Measurements from ENCODE around the gene PBX1.

DNA sequence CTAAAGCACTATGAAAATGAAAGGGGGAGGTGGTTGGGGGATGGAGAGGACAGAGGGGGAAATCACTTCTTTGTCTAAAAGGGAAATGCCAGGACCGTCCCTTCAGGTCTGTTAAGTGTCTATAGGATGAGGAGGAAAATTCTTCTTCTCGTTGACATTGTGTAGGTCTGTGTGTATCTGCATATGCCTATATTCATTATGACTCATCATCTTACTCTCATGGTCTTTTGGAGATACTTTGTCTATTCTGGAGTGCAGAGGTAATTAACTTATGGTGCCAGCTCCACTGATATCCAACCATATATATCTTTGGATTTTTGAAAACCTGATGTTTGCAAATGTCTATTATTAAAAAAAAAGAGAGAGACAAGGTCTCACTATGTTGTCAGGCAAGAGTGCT is 143.7 kb downstream of the PBX1 start:
- TF ChIP-seq, protein P1, sequence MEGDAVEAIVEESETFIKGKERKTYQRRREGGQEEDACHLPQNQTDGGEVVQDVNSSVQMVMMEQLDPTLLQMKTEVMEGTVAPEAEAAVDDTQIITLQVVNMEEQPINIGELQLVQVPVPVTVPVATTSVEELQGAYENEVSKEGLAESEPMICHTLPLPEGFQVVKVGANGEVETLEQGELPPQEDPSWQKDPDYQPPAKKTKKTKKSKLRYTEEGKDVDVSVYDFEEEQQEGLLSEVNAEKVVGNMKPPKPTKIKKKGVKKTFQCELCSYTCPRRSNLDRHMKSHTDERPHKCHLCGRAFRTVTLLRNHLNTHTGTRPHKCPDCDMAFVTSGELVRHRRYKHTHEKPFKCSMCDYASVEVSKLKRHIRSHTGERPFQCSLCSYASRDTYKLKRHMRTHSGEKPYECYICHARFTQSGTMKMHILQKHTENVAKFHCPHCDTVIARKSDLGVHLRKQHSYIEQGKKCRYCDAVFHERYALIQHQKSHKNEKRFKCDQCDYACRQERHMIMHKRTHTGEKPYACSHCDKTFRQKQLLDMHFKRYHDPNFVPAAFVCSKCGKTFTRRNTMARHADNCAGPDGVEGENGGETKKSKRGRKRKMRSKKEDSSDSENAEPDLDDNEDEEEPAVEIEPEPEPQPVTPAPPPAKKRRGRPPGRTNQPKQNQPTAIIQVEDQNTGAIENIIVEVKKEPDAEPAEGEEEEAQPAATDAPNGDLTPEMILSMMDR (IDR thresholded peaks at IDR 0.05): no peak
- no peak for TF ChIP-seq POLR2A (IDR thresholded peaks at IDR 0.05)

All from esophagus squamous epithelium (tissue), 4 donors.